DND-41 (cell line): ENCODE results near the gene C1orf174.

Experiments used
- ATAC-seq: fragments of 200-7000 bp; cut with Tn5 transposase; 3 replicates; pipeline ENCODE4 v1.9.1; 2021; ENCODE audit warnings: low read depth; ENCODE audit not compliant: insufficient read depth
- DNase-seq: peaks from one replicate; pipeline ENCODE4 v3.0.0-alpha.2; 2020
- H2AFZ ChIP-seq: 2 replicates; pipeline ENCODE4 v1.6.0; 2012; ENCODE audit warnings: low read depth, low read length
- H3K27ac ChIP-seq: 2 replicates; pipeline ENCODE4 v1.5.1; 2012; ENCODE audit warnings: low read length, inconsistent platforms
- H3K27me3 ChIP-seq: fragments of 200-600 bp; sonication (generic); 2 replicates; pipeline ENCODE4 v1.6.0; 2012; ENCODE audit warnings: low read length, mild to moderate bottlenecking, inconsistent platforms; ENCODE audit not compliant: insufficient read depth, poor library complexity
- H3K36me3 ChIP-seq: 2 replicates; pipeline ENCODE4 v1.5.1; 2012; ENCODE audit warnings: low read length, inconsistent platforms; ENCODE audit not compliant: insufficient read depth
- H3K4me1 ChIP-seq: 2 replicates; pipeline ENCODE4 v1.5.1; 2012; ENCODE audit warnings: mild to moderate bottlenecking, low read length; ENCODE audit not compliant: insufficient read depth
- H3K4me2 ChIP-seq: 2 replicates; pipeline ENCODE4 v1.6.0; 2012; ENCODE audit warnings: mild to moderate bottlenecking, moderate library complexity, low read length, inconsistent platforms; ENCODE audit not compliant: insufficient read depth
- H3K4me3 ChIP-seq, 2 experiments: fragments of 200-600 bp in 1 of 2; shearing (Covaris generic) in 1 of 2; 2 replicates each; pipeline ENCODE4 v1.5.1; 2012 to 2016; ENCODE audit warnings: inconsistent platforms in 2 of 2, low read length in 2 of 2, mild to moderate bottlenecking in 2 of 2, low read depth in 1 of 2, moderate library complexity in 1 of 2
- H3K79me2 ChIP-seq: 2 replicates; pipeline ENCODE4 v1.6.0; 2012; ENCODE audit warnings: low read length, inconsistent platforms; ENCODE audit not compliant: insufficient read depth
- H3K9ac ChIP-seq: 2 replicates; pipeline ENCODE4 v1.6.0; 2012; ENCODE audit warnings: low read depth, mild to moderate bottlenecking, inconsistent platforms, low read length, moderate library complexity
- H3K9me3 ChIP-seq: 2 replicates; pipeline ENCODE4 v1.5.1; 2012; ENCODE audit warnings: low read length, moderate library complexity, mild to moderate bottlenecking, inconsistent platforms; ENCODE audit not compliant: insufficient read depth, severe bottlenecking
- H4K20me1 ChIP-seq: 2 replicates; pipeline ENCODE4 v1.6.0; 2012; ENCODE audit warnings: low read length; ENCODE audit not compliant: insufficient read depth
- CTCF ChIP-seq: IDR thresholded peaks from 2 replicates; pipeline ENCODE4 v1.5.1; 2012; ENCODE audit warnings: borderline replicate concordance, low read length, moderate library complexity, mild to moderate bottlenecking; ENCODE audit not compliant: poor library complexity, severe bottlenecking; ENCODE audit errors: extremely low read depth
- EZH2 ChIP-seq: IDR thresholded peaks from 3 replicates; pipeline ENCODE4 v1.6.1; 2012; ENCODE audit warnings: borderline replicate concordance, low read depth, mild to moderate bottlenecking, moderate library complexity, low read length, inconsistent platforms; ENCODE audit not compliant: severe bottlenecking

Gene C1orf174

DNA sequence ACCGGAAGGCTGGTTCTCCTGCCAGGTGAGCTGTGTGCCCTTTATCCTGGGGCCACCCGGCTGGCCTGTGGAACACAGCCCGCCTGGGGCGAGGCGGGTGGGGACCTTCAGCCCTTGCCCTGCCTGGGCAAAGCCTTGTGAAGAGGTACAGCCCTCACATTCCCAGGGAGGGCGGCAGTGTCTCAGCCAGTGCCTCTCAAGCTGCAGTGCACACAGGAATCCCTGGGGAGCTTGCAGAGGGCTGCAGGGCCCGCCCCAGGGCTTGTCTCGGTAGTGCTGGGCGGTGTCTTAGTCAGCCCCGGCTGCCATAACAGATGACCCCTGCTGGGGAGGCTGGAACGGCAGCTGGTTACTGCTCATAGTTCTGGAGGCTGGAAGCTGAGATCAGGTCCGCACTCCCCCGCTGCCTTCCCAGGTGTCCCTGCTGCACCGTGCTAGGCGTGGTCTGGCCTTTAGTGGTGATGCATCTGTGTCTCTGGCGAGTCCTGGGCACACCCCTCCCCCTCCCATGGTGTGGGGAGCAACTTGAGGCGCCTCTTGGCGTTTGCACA, 30.2 kb downstream of the C1orf174 start:
- ATAC-seq (no peak), DNase-seq (no peak)
- Histone ChIP-seq H3K27me3 (no peaks in the 10 kb centered on the region), H3K79me2 (no peaks in the 10 kb centered on the region), H2AFZ (no peak overlapping the region), H3K4me2 (no peak overlapping the region), H3K9me3 (no peaks in the 10 kb centered on the region), H3K4me1 (no peaks in the 10 kb centered on the region), H3K27ac (no peak overlapping the region), H3K4me3 (no peak overlapping the region), H3K36me3 (peaks cover 47% of the 10 kb centered on the region), H4K20me1 (0 out of 2 replicates have a peak, but pooled peaks cover 4% of the 10 kb centered on the region), H3K9ac (no peak overlapping the region)
- no peak for TF ChIP-seq CTCF
- no peak for TF ChIP-seq EZH2

DNA sequence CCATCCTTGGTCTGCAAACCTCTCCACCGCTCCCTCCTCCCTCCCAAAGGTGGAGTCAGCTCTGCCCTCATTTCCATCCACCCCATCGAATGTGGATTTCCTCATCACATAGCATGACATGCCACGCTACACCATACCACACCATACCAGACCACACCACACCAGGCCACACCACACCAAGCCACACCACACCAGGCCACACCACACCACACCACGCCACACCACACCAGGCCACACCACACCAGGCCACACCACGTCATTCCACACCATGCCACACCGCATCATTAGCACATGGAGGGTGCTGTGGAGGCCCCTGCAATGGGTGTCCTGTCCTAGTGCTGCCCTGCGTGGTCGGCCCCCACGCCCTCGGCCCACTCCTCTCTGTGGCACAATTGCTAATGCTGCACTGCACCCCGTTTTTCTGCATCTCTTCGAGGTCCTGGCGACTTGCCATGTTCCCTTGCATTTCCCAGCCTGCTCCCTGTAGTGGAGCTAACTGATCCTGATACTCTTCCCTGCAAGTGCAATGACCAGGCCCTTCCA, 31.5 kb downstream of the C1orf174 start:
- Histone ChIP-seq H3K4me1 (no peaks in the 10 kb centered on the region), H3K79me2 (no peaks in the 10 kb centered on the region), H3K27me3 (no peaks in the 10 kb centered on the region), H2AFZ (no peak overlapping the region), H3K9ac (no peak overlapping the region), H4K20me1 (0 out of 2 replicates have a peak, but pooled peaks cover 4% of the 10 kb centered on the region), H3K9me3 (no peaks in the 10 kb centered on the region), H3K27ac (no peak overlapping the region), H3K4me2 (no peak overlapping the region), H3K36me3 (peaks cover 38% of the 10 kb centered on the region), H3K4me3 (no peak overlapping the region)
- DNase-seq (no peak), ATAC-seq (no peak)
- TF ChIP-seq CTCF (no peak), EZH2 (no peak)

DNA sequence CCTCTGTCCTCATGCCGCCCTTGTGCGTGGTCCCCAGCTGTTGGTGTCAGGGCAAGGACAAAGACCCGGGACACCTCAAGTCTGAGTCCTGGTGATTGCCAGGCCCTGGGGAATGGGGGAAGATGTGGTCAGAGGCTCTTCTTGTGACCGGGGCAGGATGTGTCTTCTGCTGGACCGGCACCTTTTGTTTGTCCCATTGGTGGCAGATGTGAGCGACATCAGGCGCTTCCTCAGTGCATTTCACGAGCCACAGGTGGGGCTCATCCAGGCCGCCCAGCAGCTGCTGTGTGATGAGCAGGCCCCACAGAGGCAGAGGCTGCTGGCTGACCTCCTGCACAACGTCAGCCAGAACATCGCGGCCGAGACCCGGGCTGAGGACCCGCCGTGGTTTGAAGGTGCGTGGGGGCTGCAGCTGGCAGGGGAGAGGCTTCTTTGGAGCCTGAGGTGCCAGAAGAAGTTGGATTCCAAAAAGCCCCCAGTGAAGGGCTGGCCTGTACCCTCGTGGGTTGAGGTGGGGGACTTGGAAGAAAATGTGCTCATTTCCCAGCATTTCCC, 34.4 kb downstream of the C1orf174 start:
- no peak for TF ChIP-seq EZH2
- no peak for TF ChIP-seq CTCF
- no peak overlapping the region for H3K4me3 ChIP-seq
- H3K4me2 ChIP-seq: no peak overlapping the region
- H4K20me1 ChIP-seq: 0 out of 2 replicates have a peak, but pooled peaks cover 4% of the 10 kb centered on the region
- H3K27ac ChIP-seq: no peak overlapping the region
- H3K27me3 ChIP-seq: no peaks in the 10 kb centered on the region
- ATAC-seq (no peak), DNase-seq (no peak)
- H2AFZ ChIP-seq: no peak overlapping the region
- no peaks in the 10 kb centered on the region for H3K9me3 ChIP-seq
- no peaks in the 10 kb centered on the region for H3K79me2 ChIP-seq
- H3K9ac ChIP-seq: no peak overlapping the region
- no peaks in the 10 kb centered on the region for H3K4me1 ChIP-seq
- peaks cover 23% of the 10 kb centered on the region for H3K36me3 ChIP-seq
